Measurements from ENCODE around the gene EXD3. TPM values are rescaled to one million over a fixed set of nuclear protein-coding genes. Genes with fewer than 3 reads are reported as not detected.
"Not testable (repeated sequence)": the region's sequence is repeated elsewhere in the genome, so short reads cannot be mapped to it uniquely, and the experiment has no call there.

EXD3 gene
- total RNA-seq, 2 experiments from 2014 or later, result 20.8 to 27.0 TPM

DNA sequence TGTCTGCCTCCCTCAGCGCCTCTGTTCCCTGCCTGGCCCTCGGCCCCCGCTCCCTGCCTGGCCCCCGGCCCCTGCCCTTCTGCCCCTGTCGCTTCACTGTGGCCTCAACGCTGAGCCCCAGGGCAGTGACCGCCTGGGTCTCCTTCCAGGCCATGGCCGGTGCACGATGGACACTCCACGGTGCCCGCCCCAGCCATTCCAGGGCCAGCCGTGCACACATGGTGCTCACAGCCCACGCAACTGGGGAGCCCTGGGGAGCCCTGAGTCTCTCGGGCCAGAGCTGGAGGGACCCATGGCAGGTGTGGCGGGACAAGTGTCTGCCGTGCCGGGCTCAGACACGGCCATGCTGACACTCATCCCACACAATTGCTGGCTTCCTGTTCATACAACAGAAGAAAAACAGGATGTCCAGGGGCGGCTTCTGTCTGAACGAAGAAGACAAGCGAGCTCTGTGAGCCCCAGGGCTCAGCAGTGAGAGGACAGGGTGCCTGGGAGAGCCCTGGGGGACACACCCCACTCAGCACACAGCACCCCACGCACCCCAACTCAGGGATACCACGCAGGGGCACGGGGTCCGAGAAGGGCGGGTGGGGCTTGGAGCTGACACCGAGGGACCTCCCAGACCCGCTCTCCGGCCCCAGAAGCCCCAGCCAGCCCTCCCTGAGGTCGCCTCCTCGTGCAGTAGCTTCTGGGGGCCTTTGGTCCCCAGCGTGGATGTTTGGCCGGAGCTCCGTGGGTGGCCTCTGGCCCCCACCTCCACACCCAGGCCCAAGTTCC is 35.7 kb downstream of the EXD3 start:
- Histone ChIP-seq H3K4me2 (ENCODE audit: low read length) (no peak overlapping the region), H4K20me1 (ENCODE audit: insufficient read depth, low read length) (no peaks in the 10 kb centered on the region), H3K4me1 (ENCODE audit: insufficient read depth, low read length, poor library complexity, severe bottlenecking) (no peaks in the 10 kb centered on the region), H3K36me3 (ENCODE audit: insufficient read depth, low read length) (no peaks in the 10 kb centered on the region), H2AFZ (ENCODE audit: low read length) (no peak overlapping the region), H3K27ac (ENCODE audit: low read depth, low read length, poor library complexity, severe bottlenecking) (no peak overlapping the region), H3K9me3 (ENCODE audit: low read length) (no peaks in the 10 kb centered on the region), H3K9me2 (ENCODE audit: insufficient read depth, low read length) (no peaks in the 10 kb centered on the region), H3K4me3 (ENCODE audit: low read depth, low read length, poor library complexity, severe bottlenecking) (no peak overlapping the region), H3K79me2 (ENCODE audit: insufficient read depth, low read depth, low read length) (no peaks in the 10 kb centered on the region)
- ChIA-PET POLR2A (no interaction called here), CTCF (ENCODE audit: unreplicated experiment) (no interaction called here)
- DNase-seq (ENCODE audit: low spot score), result no peak
- BruUV-seq (replicated peaks), result no TSS peak
- intact Hi-C loops (cut with micrococcal nuclease; ENCODE audit: unreplicated experiment), result no loop called here
- TF ChIP-seq, protein P1, sequence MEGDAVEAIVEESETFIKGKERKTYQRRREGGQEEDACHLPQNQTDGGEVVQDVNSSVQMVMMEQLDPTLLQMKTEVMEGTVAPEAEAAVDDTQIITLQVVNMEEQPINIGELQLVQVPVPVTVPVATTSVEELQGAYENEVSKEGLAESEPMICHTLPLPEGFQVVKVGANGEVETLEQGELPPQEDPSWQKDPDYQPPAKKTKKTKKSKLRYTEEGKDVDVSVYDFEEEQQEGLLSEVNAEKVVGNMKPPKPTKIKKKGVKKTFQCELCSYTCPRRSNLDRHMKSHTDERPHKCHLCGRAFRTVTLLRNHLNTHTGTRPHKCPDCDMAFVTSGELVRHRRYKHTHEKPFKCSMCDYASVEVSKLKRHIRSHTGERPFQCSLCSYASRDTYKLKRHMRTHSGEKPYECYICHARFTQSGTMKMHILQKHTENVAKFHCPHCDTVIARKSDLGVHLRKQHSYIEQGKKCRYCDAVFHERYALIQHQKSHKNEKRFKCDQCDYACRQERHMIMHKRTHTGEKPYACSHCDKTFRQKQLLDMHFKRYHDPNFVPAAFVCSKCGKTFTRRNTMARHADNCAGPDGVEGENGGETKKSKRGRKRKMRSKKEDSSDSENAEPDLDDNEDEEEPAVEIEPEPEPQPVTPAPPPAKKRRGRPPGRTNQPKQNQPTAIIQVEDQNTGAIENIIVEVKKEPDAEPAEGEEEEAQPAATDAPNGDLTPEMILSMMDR (conservative IDR thresholded peaks at IDR 0.05; ENCODE audit: low read length), result no peak
- no peak for TF ChIP-seq EZH2phosphoT487 (IDR thresholded peaks at IDR 0.05; ENCODE audit: borderline replicate concordance, low read depth, low read length)

DNA sequence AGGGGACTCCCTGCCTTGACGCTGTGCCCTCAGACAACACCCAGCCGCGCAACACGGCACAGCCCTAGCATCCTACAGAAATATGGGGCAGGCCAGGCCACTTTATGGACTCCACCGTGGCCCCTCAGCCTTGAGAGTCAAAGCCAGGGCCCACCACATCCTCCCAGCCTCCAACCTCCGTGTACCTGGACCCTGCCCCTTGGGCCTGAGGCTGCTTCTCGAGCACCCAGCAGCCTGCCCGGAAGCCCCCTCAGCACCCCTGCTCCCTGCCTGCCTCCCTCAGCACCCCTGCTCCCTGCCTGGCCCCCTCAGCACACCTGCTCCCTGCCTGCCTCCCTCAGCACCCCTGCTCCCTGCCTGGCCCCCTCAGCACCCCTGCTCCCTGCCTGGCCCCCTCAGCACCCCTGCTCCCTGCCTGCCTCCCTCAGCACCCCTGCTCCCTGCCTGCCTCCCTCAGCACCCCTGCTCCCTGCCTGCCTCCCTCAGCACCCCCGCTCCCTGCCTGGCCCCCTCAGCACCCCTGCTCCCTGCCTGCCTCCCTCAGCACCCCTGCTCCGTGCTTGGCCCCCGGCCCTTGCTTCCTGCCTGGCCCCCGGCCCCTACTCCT is 36.4 kb downstream of the EXD3 start:
- H3K4me3 ChIP-seq (ENCODE audit: low read depth, low read length, poor library complexity, severe bottlenecking); H3K9me2 ChIP-seq (ENCODE audit: insufficient read depth, low read length); H3K36me3 ChIP-seq (ENCODE audit: insufficient read depth, low read length); BruUV-seq (replicated peaks); CTCF ChIA-PET (ENCODE audit: unreplicated experiment); H2AFZ ChIP-seq (ENCODE audit: low read length); H3K4me2 ChIP-seq (ENCODE audit: low read length); intact Hi-C loops (cut with micrococcal nuclease; ENCODE audit: unreplicated experiment); H4K20me1 ChIP-seq (ENCODE audit: insufficient read depth, low read length); H3K27ac ChIP-seq (ENCODE audit: low read depth, low read length, poor library complexity, severe bottlenecking); POLR2A ChIA-PET; H3K9me3 ChIP-seq (ENCODE audit: low read length); DNase-seq (ENCODE audit: low spot score); H3K79me2 ChIP-seq (ENCODE audit: insufficient read depth, low read depth, low read length); H3K4me1 ChIP-seq (ENCODE audit: insufficient read depth, low read length, poor library complexity, severe bottlenecking): not testable (repeated sequence)

DNA sequence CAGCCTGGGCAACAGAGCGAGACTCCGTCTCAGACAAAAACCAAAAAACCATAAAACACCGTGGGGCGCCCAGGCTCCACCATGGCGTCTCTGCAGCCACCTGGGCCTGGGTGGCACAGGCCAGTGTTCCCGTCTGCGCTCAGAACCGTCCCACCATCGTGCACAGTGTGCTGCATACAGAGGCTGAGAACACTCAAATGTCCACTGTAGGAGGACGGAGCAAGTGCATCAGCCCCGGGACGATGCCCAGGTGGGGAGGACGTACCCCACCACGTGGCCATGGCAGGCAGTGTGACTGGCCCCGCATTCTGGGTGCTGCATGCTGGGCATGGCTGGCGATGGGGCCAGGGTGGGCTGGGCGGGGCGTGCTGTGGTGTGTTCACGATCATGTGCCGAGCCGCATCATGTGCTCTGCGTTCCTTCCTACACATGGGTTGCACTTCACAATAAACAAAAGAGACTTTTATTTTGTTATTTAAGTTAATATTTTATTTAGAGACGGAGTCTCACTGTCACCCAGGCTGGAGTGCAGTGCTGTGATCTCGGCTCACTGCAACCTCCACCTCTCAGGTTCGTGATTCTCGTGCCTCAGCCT is 37.8 kb downstream of the EXD3 start:
- POLR2A ChIA-PET, result no interaction called here
- no peak overlapping the region for H3K27ac ChIP-seq (ENCODE audit: low read depth, low read length, poor library complexity, severe bottlenecking)
- no peaks in the 10 kb centered on the region for H3K9me3 ChIP-seq (ENCODE audit: low read length)
- H3K4me1 ChIP-seq (ENCODE audit: insufficient read depth, low read length, poor library complexity, severe bottlenecking), result no peaks in the 10 kb centered on the region
- no peak overlapping the region for H3K4me2 ChIP-seq (ENCODE audit: low read length)
- no TSS peak for BruUV-seq (replicated peaks)
- H3K36me3 ChIP-seq (ENCODE audit: insufficient read depth, low read length), result no peaks in the 10 kb centered on the region
- intact Hi-C loops (cut with micrococcal nuclease; ENCODE audit: unreplicated experiment), result no loop called here
- no peak for TF ChIP-seq EZH2phosphoT487 (IDR thresholded peaks at IDR 0.05; ENCODE audit: borderline replicate concordance, low read depth, low read length)
- DNase-seq (ENCODE audit: low spot score), result no peak
- no peaks in the 10 kb centered on the region for H3K9me2 ChIP-seq (ENCODE audit: insufficient read depth, low read length)
- no peaks in the 10 kb centered on the region for H3K79me2 ChIP-seq (ENCODE audit: insufficient read depth, low read depth, low read length)
- CTCF ChIA-PET (ENCODE audit: unreplicated experiment), result no interaction called here
- no peak overlapping the region for H3K4me3 ChIP-seq (ENCODE audit: low read depth, low read length, poor library complexity, severe bottlenecking)
- H4K20me1 ChIP-seq (ENCODE audit: insufficient read depth, low read length), result no peaks in the 10 kb centered on the region
- H2AFZ ChIP-seq (ENCODE audit: low read length), result no peak overlapping the region
